IMR-90 (cell line): Measurements from ENCODE around the gene ABCB10. TPM values are rescaled to one million over a fixed set of nuclear protein-coding genes. Genes with fewer than 3 reads are reported as not detected.

Experiments
- ATAC-seq: fragments of 200-7000 bp; cut with Tn5 transposase; 2 replicates; pipeline ENCODE4 v1.9.1; 2020; ENCODE audit warnings: low read depth, mild to moderate bottlenecking, moderate library complexity
- BruUV-seq: library from RNA; stranded (reverse); fragments of 400-500 nt; replicated peaks from 2 replicates; lab custom pipeline; 2021; lab: Mats Ljungman, UMichigan
- CTCF ChIA-PET: fragments of 300-600 bp; formaldehyde crosslinking; extraction: SDS; loops from one replicate; lab custom pipeline; 2021; ENCODE audit warnings: antibody characterized with exemption; lab: Yijun Ruan, JAX
- POLR2A ChIA-PET: fragments of 300-600 bp; sonication (Branson Sonifier 250); formaldehyde crosslinking; loops from one replicate; lab custom pipeline; 2022; ENCODE audit warnings: antibody characterized with exemption; ENCODE audit not compliant: unreplicated experiment; lab: Charles Lee
- DNase-seq: peaks from one replicate; pipeline ENCODE4 v3.0.0; 2013
- H2AFZ ChIP-seq: replicated peaks from 2 replicates; pipeline ENCODE3; 2013; ENCODE audit warnings: low read length, mild to moderate bottlenecking; ENCODE audit not compliant: poor library complexity
- H2AK5ac ChIP-seq: 2 replicates; pipeline ENCODE4 v1.6.1; 2013; ENCODE audit warnings: low read depth, low read length, inconsistent platforms
- H2AK9ac ChIP-seq: replicated peaks from 2 replicates; pipeline ENCODE3; 2013; ENCODE audit warnings: mild to moderate bottlenecking, low read depth, low read length, moderate library complexity; ENCODE audit not compliant: poor library complexity
- H2BK120ac ChIP-seq: 2 replicates; pipeline ENCODE4 v1.6.1; 2013; ENCODE audit warnings: low read depth, low read length, inconsistent platforms
- H2BK15ac ChIP-seq: 3 replicates; pipeline ENCODE4 v1.6.1; 2013; ENCODE audit warnings: low read depth, low read length, inconsistent platforms
- H2BK20ac ChIP-seq: 2 replicates; pipeline ENCODE4 v1.6.1; 2013; ENCODE audit warnings: low read depth, mild to moderate bottlenecking, inconsistent platforms, low read length, moderate library complexity
- H2BK5ac ChIP-seq: 2 replicates; pipeline ENCODE4 v1.6.1; 2013; ENCODE audit warnings: mild to moderate bottlenecking, low read depth, low read length, inconsistent platforms; ENCODE audit not compliant: poor library complexity, severe bottlenecking
- H3K14ac ChIP-seq: replicated peaks from 2 replicates; pipeline ENCODE4 v1.6.1; 2013; ENCODE audit warnings: low read depth, low read length, inconsistent platforms
- H3K18ac ChIP-seq: 2 replicates; pipeline ENCODE4 v1.6.1; 2013; ENCODE audit warnings: low read depth, low read length, control low read depth
- H3K23ac ChIP-seq: 2 replicates; pipeline ENCODE4 v1.6.1; 2013; ENCODE audit warnings: low read depth, low read length, inconsistent platforms
- H3K27ac ChIP-seq: 2 replicates; pipeline ENCODE4 v1.5.1; 2013; ENCODE audit warnings: mild to moderate bottlenecking, control low read depth, low read length; ENCODE audit not compliant: insufficient read depth
- H3K27me3 ChIP-seq: 2 replicates; pipeline ENCODE4 v1.6.1; 2013; ENCODE audit warnings: low read length; ENCODE audit not compliant: control insufficient read depth, insufficient read depth
- H3K36me3 ChIP-seq: 2 replicates; pipeline ENCODE4 v1.6.1; 2013; ENCODE audit warnings: low read length, mixed read lengths; ENCODE audit not compliant: control insufficient read depth, insufficient read depth
- H3K4ac ChIP-seq: 2 replicates; pipeline ENCODE4 v1.6.1; 2013; ENCODE audit warnings: low read depth, low read length, inconsistent platforms
- H3K4me1 ChIP-seq: 2 replicates; pipeline ENCODE4 v1.6.1; 2013; ENCODE audit warnings: low read length, mixed read lengths; ENCODE audit not compliant: control insufficient read depth, insufficient read depth
- H3K4me2 ChIP-seq: 2 replicates; pipeline ENCODE4 v1.6.1; 2013; ENCODE audit warnings: low read depth, mild to moderate bottlenecking, control low read depth, low read length, moderate library complexity
- H3K4me3 ChIP-seq: 2 replicates; pipeline ENCODE4 v1.5.1; 2013; ENCODE audit warnings: low read depth, mild to moderate bottlenecking, control low read depth, low read length, moderate library complexity; ENCODE audit not compliant: insufficient read depth
- H3K56ac ChIP-seq: 2 replicates; pipeline ENCODE4 v1.6.1; 2013; ENCODE audit warnings: low read length, inconsistent platforms; ENCODE audit not compliant: insufficient read depth; ENCODE audit errors: extremely low read depth
- H3K79me1 ChIP-seq, 2 experiments: 2 replicates each; pipeline ENCODE4 v1.6.1; 2013; ENCODE audit warnings: low read length in 2 of 2, inconsistent platforms in 1 of 2, low read depth in 1 of 2
- H3K9ac ChIP-seq: 2 replicates; pipeline ENCODE4 v1.6.1; 2013; ENCODE audit warnings: low read depth, low read length, control low read depth
- H3K9me1 ChIP-seq: 2 replicates; pipeline ENCODE4 v1.6.1; 2013; ENCODE audit warnings: low read length, inconsistent platforms; ENCODE audit not compliant: insufficient read depth
- H3K9me3 ChIP-seq: 2 replicates; pipeline ENCODE4 v1.6.1; 2013; ENCODE audit warnings: low read length; ENCODE audit not compliant: control insufficient read depth, insufficient read depth
- H4K20me1 ChIP-seq: 2 replicates; pipeline ENCODE4 v1.6.1; 2013; ENCODE audit warnings: low read length, inconsistent platforms; ENCODE audit not compliant: insufficient read depth
- H4K5ac ChIP-seq: 2 replicates; pipeline ENCODE4 v1.6.1; 2013; ENCODE audit warnings: mild to moderate bottlenecking, low read depth, low read length, control low read depth
- H4K8ac ChIP-seq, 2 experiments: 2 replicates each; pipeline ENCODE4 v1.6.1; 2013; ENCODE audit warnings: low read depth in 2 of 2, low read length in 2 of 2, control low read depth in 1 of 2, inconsistent platforms in 1 of 2
- H4K91ac ChIP-seq: 2 replicates; pipeline ENCODE4 v1.6.1; 2013; ENCODE audit warnings: low read depth, low read length, inconsistent platforms; ENCODE audit not compliant: insufficient read depth
- CHD1 ChIP-seq: IDR thresholded peaks from 2 replicates; pipeline ENCODE4 v1.6.1; 2012; ENCODE audit warnings: low read depth, low read length, improper control_type of control experiment
- FOS ChIP-seq: fragments of 150-350 bp; IDR thresholded peaks from 2 replicates; pipeline ENCODE4 v1.6.1; 2016; ENCODE audit warnings: low read depth, low read length
- MAFK ChIP-seq: IDR thresholded peaks from 2 replicates; pipeline ENCODE4 v1.6.1; 2012; ENCODE audit warnings: low read depth, low read length, improper control_type of control experiment
- MAZ ChIP-seq: IDR thresholded peaks from 2 replicates; pipeline ENCODE4 v1.6.1; 2012; ENCODE audit warnings: low read depth, mild to moderate bottlenecking, low read length, improper control_type of control experiment, moderate library complexity, borderline replicate concordance
- MXI1 ChIP-seq: IDR thresholded peaks from 2 replicates; pipeline ENCODE4 v1.6.1; 2012; ENCODE audit warnings: low read depth, mild to moderate bottlenecking, low read length, moderate library complexity, borderline replicate concordance
- RAD21 ChIP-seq: IDR thresholded peaks from 2 replicates; pipeline ENCODE4 v1.6.1; 2012; ENCODE audit warnings: low read length, improper control_type of control experiment
- RCOR1 ChIP-seq: IDR thresholded peaks from 2 replicates; pipeline ENCODE4 v1.6.1; 2012; ENCODE audit warnings: mild to moderate bottlenecking, low read length, improper control_type of control experiment; ENCODE audit not compliant: insufficient replicate concordance
- RFX5 ChIP-seq: IDR thresholded peaks from 2 replicates; pipeline ENCODE4 v1.8.0; 2012; ENCODE audit warnings: low read depth, mild to moderate bottlenecking, low read length, moderate library complexity
- SMC3 ChIP-seq: fragments of 150-350 bp; IDR thresholded peaks from 2 replicates; pipeline ENCODE4 v1.6.1; 2016; ENCODE audit warnings: low read depth, mild to moderate bottlenecking, antibody characterized with exemption, low read length, moderate library complexity
- WGBS, 2 experiments: methylation state at CpG; one replicate each; pipeline versions ENCODE4 v1.1.5 to v1.1.7; 2013; ENCODE audit warnings: missing lambda C conversion rate in 2 of 2; ENCODE audit not compliant: insufficient read length in 1 of 2; ENCODE audit errors: extremely low coverage in 2 of 2; 5-methylcytosine and 5-hydroxymethylcytosine counted together
- dilution Hi-C: fragments of 300-500 bp; cut with HindIII; formaldehyde crosslinking; loops from one replicate; pipeline ENCODE4 v1.14.3; 2018; ENCODE audit warnings: low sequenced_read_pairs; ENCODE audit not compliant: unreplicated experiment
- in situ Hi-C: fragments of 300-500 bp; cut with MboI; formaldehyde crosslinking; loops from 3 replicates; pipeline ENCODE4 v1.14.3; 2019; ENCODE audit warnings: low sequenced_read_pairs, inconsistent platforms, mixed read lengths
- intact Hi-C: fragments of 100-400 bp; cut with micrococcal nuclease; formaldehyde crosslinking; loops from 2 replicates; pipeline ENCODE4 v1.10.0; 2022
- polyA plus RNA-seq, 3 experiments: library from polyadenylated mRNA; depleted of rRNA; stranded (reverse); fragments of >200 nt; gene quantifications; 2 replicates each; pipeline ENCODE4 v1.2.3, GENCODE V29; 2012; ENCODE audit warnings: low replicate concordance in 1 of 3
- total RNA-seq: library from RNA; depleted of rRNA; stranded (reverse); fragments of >200 nt; gene quantifications from 2 replicates; pipeline ENCODE4 v1.2.3, GENCODE V29; 2012
- TF ChIP-seq, protein P1 (sequence below): fragments of 150-350 bp; IDR thresholded peaks from 2 replicates; pipeline ENCODE4 v1.6.1; 2016; ENCODE audit warnings: low read depth, mild to moderate bottlenecking, low read length, moderate library complexity, borderline replicate concordance
- TF ChIP-seq, protein P2 (sequence below): fragments of 150-350 bp; IDR thresholded peaks from 2 replicates; pipeline ENCODE4 v1.6.1; 2017; ENCODE audit warnings: mild to moderate bottlenecking, antibody characterized with exemption, low read length, low read depth

ABCB10 gene
- total and polyA plus RNA-seq, 2 of the 4 experiments (the other 2 are of a cell fraction): 6.5 to 10.9 TPM

DNA sequence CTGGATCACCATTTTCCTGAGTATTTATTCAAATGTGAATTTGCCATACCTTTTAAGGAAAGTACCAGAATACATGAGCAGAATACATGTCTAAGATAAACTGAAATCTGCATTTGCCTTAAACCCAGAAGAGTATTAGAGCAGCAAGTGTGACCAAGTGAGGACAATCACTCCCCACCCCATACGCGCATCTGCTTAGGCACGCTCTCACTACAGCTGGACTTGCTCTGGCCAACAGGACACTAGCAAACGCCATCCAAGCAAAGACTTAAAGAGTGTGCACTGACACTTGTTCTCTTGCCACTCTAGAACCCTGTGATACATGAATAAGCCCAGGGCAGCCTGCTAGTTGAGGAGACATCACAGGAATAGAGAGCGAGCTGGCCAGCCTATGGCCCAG is 76.0 kb downstream of the ABCB10 start:
- WGBS, 2 experiments: 98% methylated on average over 5 of the region's 5 CpGs; no CpG with 5 or more reads in 1 of the 2 experiments
- no peak overlapping the region for H4K91ac ChIP-seq
- H3K27me3 ChIP-seq: no peaks in the 10 kb centered on the region
- H2BK20ac ChIP-seq: no peak overlapping the region; the same call in 1 of the 2 replicates
- no peaks in the 10 kb centered on the region for H3K9me1 ChIP-seq
- no TSS peak for BruUV-seq
- no peak overlapping the region for H3K56ac ChIP-seq
- no peak overlapping the region for H3K4me3 ChIP-seq
- ChIA-PET CTCF (interaction anchor here (0.6 to 1.6 kb wide), 7 partner anchors 9 to 227 kb away, joined by 3 to 11 read pairs (median 3); no protein-coding TSS in a partner anchor), POLR2A (no interaction called here)
- H3K4me2 ChIP-seq: no peak overlapping the region
- in situ Hi-C loops: loop anchor here (5.0 kb wide), 1 partner anchor 225 kb away; no protein-coding TSS in a partner anchor
- peaks cover 27% of the 10 kb centered on the region for H3K36me3 ChIP-seq
- intact Hi-C loops: no loop called here
- H2BK15ac ChIP-seq: no peak overlapping the region
- no peak overlapping the region for H3K27ac ChIP-seq
- H2BK5ac ChIP-seq: no peak overlapping the region
- DNase-seq (no peak), ATAC-seq (no peak; the same call in 1 of the 2 replicates)
- H3K9me3 ChIP-seq: no peaks in the 10 kb centered on the region
- H4K8ac ChIP-seq: no peak overlapping the region
- no peak overlapping the region for H2AK9ac ChIP-seq
- H3K4me1 ChIP-seq: no peaks in the 10 kb centered on the region
- H2AK5ac ChIP-seq: no peak overlapping the region
- no peak overlapping the region for H2AFZ ChIP-seq
- no peak overlapping the region for H3K18ac ChIP-seq
- H3K23ac ChIP-seq: no peak overlapping the region
- H3K14ac ChIP-seq: no peak overlapping the region
- TF ChIP-seq, protein P1, sequence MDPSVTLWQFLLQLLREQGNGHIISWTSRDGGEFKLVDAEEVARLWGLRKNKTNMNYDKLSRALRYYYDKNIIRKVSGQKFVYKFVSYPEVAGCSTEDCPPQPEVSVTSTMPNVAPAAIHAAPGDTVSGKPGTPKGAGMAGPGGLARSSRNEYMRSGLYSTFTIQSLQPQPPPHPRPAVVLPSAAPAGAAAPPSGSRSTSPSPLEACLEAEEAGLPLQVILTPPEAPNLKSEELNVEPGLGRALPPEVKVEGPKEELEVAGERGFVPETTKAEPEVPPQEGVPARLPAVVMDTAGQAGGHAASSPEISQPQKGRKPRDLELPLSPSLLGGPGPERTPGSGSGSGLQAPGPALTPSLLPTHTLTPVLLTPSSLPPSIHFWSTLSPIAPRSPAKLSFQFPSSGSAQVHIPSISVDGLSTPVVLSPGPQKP: no peak
- TF ChIP-seq FOS (no peak), SMC3 (no peak), CHD1 (no peak), MAZ (no peak), RAD21 (no peak), MAFK (no peak), RCOR1 (no peak), RFX5 (no peak), MXI1 (no peak)
- TF ChIP-seq, protein P2, sequence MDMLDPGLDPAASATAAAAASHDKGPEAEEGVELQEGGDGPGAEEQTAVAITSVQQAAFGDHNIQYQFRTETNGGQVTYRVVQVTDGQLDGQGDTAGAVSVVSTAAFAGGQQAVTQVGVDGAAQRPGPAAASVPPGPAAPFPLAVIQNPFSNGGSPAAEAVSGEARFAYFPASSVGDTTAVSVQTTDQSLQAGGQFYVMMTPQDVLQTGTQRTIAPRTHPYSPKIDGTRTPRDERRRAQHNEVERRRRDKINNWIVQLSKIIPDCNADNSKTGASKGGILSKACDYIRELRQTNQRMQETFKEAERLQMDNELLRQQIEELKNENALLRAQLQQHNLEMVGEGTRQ: no peak
- no peaks in the 10 kb centered on the region; the same call in 1 of the 2 replicates for H4K20me1 ChIP-seq
- no peak overlapping the region for H3K4ac ChIP-seq
- H4K5ac ChIP-seq: no peak overlapping the region
- no peak overlapping the region for H3K9ac ChIP-seq
- dilution Hi-C loops: loop anchor here (25.0 kb wide), 1 partner anchor 220 kb away; the partner anchor contains the start of gene RAB4A
- H3K79me1 ChIP-seq: peaks cover 12 to 15% of the 10 kb centered on the region in 2 experiments; a peak in 3 of 4 replicates
- no peak overlapping the region for H2BK120ac ChIP-seq
